Esophagus muscularis mucosa (tissue), 4 donors: ENCODE measurements around the gene KHDC4.

Experiments used
- CTCF ChIP-seq, 3 experiments: fragments of 200-600 bp in 2 of 3; fragments of 450-650 bp in 1 of 3; sonication (generic) in 2 of 3; IDR thresholded peaks; one replicate each; pipeline ENCODE4 v1.5.1; 2017 to 2019; ENCODE audit warnings: antibody characterized with exemption in 3 of 3, mild to moderate bottlenecking in 2 of 3, moderate library complexity in 1 of 3
- EP300 ChIP-seq: sonication (generic); formaldehyde crosslinking; IDR thresholded peaks from one replicate; pipeline ENCODE4 v1.6.1; 2017; ENCODE audit warnings: antibody characterized with exemption
- POLR2A ChIP-seq: fragments of 450-650 bp; IDR thresholded peaks from one replicate; pipeline ENCODE4 v1.6.1; 2017; ENCODE audit warnings: antibody characterized with exemption, moderate library complexity, mild to moderate bottlenecking, low read depth
- POLR2AphosphoS5 ChIP-seq, 2 donors: sonication (generic); formaldehyde crosslinking; IDR thresholded peaks; one replicate each; pipeline ENCODE4 v1.6.1; 2017; ENCODE audit warnings: antibody characterized with exemption in 2 of 2

DNA sequence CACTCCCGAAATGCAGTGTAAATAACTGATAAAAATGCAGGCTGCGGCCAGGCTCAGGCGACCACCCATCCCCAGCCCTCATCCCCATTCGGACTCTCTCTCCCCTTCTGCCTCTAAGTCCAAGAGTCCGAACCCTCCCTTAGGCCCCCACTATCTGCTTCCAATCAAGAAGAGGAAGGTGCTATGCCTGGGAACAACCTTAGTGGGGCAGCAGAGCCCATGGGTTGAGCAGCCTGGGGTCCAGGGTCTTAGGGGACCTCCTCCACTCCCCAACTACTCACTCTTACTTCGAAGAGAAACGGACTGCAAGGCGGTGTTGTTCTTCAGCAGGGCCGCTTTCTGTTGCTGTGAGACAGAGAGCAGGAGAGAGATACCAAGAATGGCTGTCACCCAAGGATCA is 31.9 kb upstream of the KHDC4 start:
- TF ChIP-seq CTCF (IDR thresholded peaks at IDR 0.05) (peak in 2 of 3 experiments; percentile 12 to 32), EP300 (no peak), POLR2AphosphoS5 (IDR thresholded peaks at IDR 0.05) (no peak), POLR2A (no peak)
